H1 (cell line): ENCODE data around the gene PFKFB1. TPM values are rescaled to one million over a fixed set of nuclear protein-coding genes. Genes with fewer than 3 reads are reported as not detected.

ENCODE experiments used
- CHD7 ChIP-seq: fragments of 300-600 bp; sonication (generic); IDR thresholded peaks from 2 replicates; pipeline ENCODE4 v1.7.1; 2012; ENCODE audit warnings: low read length, moderate library complexity, mild to moderate bottlenecking, inconsistent platforms; ENCODE audit not compliant: insufficient replicate concordance
- CREB1 ChIP-seq: IDR thresholded peaks from 2 replicates; pipeline ENCODE4 v1.6.1; 2012; ENCODE audit warnings: inconsistent platforms
- JUN ChIP-seq: IDR thresholded peaks from 2 replicates; pipeline ENCODE4 v1.6.1; 2011; ENCODE audit warnings: low read depth, mild to moderate bottlenecking, improper control_type of control experiment, low read length
- KDM4A ChIP-seq: IDR thresholded peaks from one replicate; pipeline ENCODE4 v1.7.1; 2012; ENCODE audit warnings: low read depth, mild to moderate bottlenecking, moderate library complexity, low read length, inconsistent platforms; ENCODE audit not compliant: severe bottlenecking
- RFX5 ChIP-seq: IDR thresholded peaks from 2 replicates; pipeline ENCODE4 v1.6.1; 2011; ENCODE audit warnings: low read depth, low read length, improper control_type of control experiment, borderline replicate concordance
- TCF12 ChIP-seq: IDR thresholded peaks from 2 replicates; pipeline ENCODE4 v1.6.1; 2011; ENCODE audit warnings: low read depth, mild to moderate bottlenecking, low read length
- USF2 ChIP-seq: IDR thresholded peaks from 2 replicates; pipeline ENCODE4 v1.6.1; 2011; ENCODE audit warnings: low read length, improper control_type of control experiment
- polyA plus RNA-seq, 7 experiments: library from polyadenylated mRNA; depleted of rRNA in 3 of 7; stranded (reverse) in 5 of 7; unstranded in 2 of 7; fragments of >200 nt in 5 of 7; fragments of 200-250 nt in 2 of 7; gene quantifications; 1 replicate in 5 of 7; 2 replicates in 1 of 7; 4 replicates in 1 of 7; pipeline versions ENCODE4 v1.2.1 to v1.2.3, GENCODE V29; 2011 to 2013; ENCODE audit warnings: missing spikeins in 2 of 7, mixed read lengths in 2 of 7
- total RNA-seq: library from RNA; stranded (reverse); fragmentation: NEBNext Ultra II Directional; extraction: Animal tissue kit (Norgen Biotek cat#: 25700); gene quantifications from 2 replicates; pipeline ENCODE4 v1.2.1, GENCODE V29; 2021

Gene PFKFB1
- total and polyA plus RNA-seq, 2 of the 8 experiments (the other 6 are each of a cell fraction or from before 2014, with no cell fraction given) = 0.26 to 0.30 TPM

GRCh38 chrX:55030271-55031205, 36.5 kb upstream of the PFKFB1 start, which contains the start of gene ALAS2 (continued):
- no peak for TF ChIP-seq CHD7
- no peak for TF ChIP-seq RFX5
- no peak for TF ChIP-seq JUN
- TF ChIP-seq KDM4A = no peak
- no peak for TF ChIP-seq USF2
- no peak for TF ChIP-seq TCF12
- no peak for TF ChIP-seq CREB1
